Hematopoietic multipotent progenitor cell treated with erythropoietin and hydrocortisone succinate and interleukin-3 and kit ligand, for 8 days (in vitro differentiated cells): ENCODE results near the gene NOL4L.
A peak's percentile ranks its signal among the peaks of the same experiment; 100 is the strongest.
"Not testable (repeated sequence)": the region's sequence is repeated elsewhere in the genome, so short reads cannot be mapped to it uniquely, and the experiment has no call there.

Experiments
- DNase-seq: peaks from one replicate; pipeline ENCODE4 v3.0.0-alpha.2; 2015

The NOL4L gene

DNA sequence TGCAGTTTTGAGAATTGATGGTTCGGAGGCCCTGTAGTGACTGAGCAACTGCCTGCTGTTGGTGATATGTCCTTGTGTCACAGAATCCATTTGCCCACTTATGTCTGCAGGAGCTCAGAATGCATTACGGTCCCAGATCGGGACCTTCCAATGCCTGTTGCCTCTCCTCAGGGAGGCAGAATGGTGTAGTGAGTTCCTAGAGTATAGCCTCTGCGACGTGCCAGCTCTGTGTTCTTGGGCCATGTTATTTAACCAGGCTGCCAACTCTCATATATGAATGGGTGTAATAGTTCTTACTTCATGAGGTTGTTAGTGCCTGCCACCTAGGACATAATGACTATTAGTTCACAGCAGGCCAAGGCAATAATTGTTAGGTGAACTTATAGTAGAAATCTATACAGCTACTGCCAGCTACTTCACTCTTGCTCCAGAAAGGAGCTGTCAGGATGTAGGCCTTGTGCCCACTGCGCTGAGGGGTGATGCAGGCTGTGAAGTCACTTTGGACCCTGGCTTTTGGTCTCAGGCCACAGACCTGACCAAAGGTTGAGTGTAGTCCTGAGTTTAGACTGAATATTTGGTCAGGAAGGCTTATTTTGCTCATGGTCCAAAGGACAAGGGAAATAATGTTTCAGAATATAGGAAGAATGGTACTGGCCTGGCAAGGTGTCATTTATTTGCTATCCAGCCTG lies 144.9 kb downstream of the NOL4L start:
- no peak for DNase-seq

DNA sequence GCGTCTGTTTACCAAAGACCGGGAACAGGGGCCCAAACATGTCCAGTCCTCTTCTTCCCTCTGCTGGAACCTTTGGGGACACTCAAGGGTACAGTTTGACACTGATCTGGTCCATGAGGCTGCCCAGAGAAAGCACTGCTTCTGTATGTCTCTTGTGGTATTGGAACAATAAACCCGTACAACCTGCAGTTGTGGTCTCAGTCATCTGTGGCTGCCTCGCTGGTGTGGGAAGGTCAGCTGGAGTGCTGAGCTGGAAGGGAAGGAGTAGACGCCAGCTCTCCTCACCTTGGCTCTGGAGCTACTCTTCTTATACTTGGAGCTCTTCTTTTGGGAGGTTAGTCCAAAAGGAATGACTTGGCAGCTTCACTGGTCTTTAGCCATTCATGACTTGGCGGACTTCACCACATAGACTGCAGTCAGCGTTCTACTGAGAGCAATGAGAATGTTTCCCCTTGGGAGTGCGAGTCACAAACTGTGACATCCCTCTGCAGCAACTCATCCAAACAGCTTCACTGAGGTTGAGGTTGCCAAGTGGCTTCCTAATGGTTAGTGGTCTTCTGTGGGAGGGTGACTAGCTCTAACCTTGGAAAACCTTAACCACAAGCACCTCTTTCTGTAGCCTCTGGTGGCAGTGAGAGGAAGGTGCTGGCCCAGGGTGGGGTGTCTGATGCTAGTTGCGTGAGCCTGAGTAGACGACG lies 145.9 kb downstream of the NOL4L start:
- peak; percentile 28 for DNase-seq

DNA sequence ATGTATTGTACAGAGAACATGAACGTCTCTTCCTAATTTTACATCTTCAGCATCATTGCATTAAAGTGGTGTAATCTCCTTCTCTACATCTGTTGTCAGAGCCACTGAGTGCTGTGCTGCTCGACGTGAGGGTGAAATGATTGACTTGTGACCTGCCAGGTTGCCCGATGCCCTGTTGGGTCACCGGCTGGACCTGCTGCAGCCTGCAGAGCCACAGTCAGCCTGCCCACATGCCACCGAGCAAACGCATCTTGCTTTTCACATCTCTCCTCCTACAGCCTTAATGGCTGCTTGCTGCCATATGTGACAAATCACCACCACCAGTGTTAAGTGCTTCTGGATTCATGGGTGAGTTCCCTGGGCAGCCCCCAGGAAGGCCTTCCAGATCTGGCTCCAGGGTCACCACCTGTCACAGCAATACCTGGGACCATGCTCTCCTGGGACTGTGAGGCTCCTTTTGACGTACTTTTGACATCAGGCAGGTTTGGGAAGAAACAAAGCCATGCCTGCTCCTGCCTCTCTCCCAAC lies 146.7 kb downstream of the NOL4L start:
- DNase-seq, result no peak

DNA sequence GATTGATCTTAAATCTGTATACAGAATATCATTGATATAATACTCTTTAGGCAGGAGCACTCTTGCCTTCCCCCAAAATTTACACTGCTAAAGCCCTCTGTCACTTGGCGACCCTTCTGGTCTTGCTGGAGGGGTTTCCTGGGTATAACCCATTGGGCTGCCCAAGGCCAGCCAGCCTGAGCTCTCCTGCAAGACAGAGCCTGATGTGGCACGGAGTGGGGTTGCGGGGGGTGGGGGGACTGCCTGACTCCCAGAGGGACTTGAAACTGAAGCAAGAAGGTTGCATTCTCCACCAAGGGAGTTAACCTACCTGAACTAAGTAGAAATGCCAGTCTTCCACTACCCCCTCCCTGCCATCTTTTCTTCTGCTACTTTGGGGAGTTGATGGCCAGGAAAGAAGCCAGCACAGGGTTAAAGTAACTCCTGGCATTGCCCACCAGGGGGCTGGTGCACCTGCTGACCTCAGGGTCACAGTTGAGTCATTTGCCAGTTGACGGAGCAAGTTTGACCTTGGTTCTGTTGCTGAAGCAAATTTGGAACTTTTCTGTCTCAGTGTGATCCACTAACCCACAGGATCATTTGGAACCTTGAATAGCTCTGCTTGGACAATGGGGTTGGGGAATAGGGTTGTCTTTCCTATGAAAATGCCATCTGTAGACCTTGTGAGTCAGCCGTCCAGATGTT lies 147.6 kb downstream of the NOL4L start:
- DNase-seq, result peak; percentile 33

DNA sequence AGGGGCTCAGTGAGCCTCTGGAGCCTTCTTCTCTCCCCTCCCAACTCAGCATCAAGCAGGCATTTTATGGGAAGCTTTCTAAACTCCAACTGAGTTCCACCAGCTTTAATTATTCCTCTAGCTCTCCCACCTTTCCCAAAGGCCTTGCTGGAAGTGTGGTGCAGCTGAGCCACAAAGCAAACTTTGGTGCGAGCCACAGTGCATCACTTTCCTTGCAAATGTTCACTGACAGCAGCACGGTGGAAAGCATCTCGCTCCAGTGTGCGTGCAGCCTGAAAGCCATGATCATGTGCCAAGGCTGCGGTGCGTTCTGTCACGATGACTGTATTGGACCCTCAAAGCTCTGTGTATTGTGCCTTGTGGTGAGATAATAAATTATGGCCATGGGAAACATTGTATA lies 148.2 kb downstream of the NOL4L start:
- DNase-seq, result no peak

DNA sequence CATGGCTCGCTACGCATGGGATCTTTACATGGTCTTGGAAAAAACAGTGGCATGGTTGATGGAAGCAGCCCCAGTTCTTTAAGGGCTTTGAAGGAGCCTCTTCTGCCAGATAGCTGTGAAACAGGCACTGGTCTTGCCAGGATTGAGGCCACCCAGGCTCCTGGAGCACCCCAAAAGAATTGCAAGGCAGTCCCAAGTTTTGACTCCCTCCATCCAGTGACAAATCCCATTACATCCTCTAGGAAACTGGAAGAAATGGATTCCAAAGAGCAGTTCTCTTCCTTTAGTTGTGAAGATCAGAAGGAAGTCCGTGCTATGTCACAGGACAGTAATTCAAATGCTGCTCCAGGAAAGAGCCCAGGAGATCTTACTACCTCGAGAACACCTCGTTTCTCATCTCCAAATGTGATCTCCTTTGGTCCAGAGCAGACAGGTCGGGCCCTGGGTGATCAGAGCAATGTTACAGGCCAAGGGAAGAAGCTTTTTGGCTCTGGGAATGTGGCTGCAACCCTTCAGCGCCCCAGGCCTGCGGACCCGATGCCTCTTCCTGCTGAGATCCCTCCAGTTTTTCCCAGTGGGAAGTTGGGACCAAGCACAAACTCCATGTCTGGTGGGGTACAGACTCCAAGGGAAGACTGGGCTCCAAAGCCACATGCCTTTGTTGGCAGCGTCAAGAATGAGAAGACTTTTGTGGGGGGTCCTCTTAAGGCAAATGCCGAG lies 148.8 kb downstream of the NOL4L start:
- DNase-seq, result no peak

DNA sequence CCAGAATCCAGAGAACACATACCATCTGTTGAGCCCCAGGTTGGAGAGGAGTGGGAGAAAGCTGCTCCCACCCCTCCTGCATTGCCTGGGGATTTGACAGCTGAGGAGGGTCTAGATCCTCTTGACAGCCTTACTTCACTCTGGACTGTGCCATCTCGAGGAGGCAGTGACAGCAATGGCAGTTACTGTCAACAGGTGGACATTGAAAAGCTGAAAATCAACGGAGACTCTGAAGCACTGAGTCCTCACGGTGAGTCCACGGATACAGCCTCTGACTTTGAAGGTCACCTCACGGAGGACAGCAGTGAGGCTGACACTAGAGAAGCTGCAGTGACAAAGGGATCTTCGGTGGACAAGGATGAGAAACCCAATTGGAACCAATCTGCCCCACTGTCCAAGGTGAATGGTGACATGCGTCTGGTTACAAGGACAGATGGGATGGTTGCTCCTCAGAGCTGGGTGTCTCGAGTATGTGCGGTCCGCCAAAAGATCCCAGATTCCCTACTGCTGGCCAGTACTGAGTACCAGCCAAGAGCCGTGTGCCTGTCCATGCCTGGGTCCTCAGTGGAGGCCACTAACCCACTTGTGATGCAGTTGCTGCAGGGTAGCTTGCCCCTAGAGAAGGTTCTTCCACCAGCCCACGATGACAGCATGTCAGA lies 149.6 kb downstream of the NOL4L start:
- DNase-seq, result no peak

DNA sequence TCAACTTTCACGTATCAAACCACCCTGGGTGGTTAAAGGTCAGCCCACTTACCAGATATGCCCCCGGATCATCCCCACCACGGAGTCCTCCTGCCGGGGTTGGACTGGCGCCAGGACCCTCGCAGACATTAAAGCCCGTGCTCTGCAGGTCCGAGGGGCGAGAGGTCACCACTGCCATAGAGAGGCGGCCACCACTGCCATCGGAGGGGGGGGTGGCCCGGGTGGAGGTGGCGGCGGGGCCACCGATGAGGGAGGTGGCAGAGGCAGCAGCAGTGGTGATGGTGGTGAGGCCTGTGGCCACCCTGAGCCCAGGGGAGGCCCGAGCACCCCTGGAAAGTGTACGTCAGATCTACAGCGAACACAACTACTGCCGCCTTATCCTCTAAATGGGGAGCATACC lies 150.7 kb downstream of the NOL4L start:
- DNase-seq, result no peak

DNA sequence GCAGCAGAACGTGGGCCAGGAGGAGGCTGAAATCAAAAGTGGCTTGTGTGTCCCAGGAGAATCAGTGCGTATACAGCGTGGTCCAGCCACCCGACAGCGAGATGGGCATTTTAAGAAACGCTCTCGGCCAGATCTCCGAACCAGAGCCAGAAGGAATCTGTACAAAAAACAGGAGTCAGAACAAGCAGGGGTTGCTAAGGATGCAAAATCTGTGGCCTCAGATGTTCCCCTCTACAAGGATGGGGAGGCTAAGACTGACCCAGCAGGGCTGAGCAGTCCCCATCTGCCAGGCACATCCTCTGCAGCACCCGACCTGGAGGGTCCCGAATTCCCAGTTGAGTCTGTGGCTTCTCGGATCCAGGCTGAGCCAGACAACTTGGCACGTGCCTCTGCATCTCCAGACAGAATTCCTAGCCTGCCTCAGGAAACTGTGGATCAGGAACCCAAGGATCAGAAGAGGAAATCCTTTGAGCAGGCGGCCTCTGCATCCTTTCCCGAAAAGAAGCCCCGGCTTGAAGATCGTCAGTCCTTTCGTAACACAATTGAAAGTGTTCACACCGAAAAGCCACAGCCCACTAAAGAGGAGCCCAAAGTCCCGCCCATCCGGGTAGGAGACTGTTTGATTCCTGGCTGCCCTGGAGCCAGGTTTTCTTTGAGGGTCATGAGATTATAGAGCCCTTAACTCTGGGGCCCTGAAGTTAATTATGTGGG lies 151.7 kb downstream of the NOL4L start:
- DNase-seq, result no peak

DNA sequence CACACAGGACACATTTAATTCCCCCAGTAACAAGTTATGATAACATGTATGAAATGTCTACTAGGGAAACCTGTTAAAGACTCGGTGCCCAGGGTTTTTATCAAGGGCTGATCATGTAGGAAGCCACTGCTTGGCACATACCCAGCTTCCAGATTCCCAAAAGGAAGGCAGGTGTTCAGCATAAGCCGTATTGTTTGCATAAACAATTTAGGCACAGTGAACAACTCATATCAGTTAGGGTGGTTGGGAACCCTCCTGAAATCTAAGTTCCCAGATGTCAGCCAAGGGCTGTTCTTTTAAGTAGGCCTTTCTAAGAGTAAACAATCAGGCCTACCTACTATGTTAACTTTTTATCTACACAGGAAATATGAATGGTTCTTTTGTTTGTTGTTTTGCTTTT lies 152.9 kb downstream of the NOL4L start:
- DNase-seq, result no peak

DNA sequence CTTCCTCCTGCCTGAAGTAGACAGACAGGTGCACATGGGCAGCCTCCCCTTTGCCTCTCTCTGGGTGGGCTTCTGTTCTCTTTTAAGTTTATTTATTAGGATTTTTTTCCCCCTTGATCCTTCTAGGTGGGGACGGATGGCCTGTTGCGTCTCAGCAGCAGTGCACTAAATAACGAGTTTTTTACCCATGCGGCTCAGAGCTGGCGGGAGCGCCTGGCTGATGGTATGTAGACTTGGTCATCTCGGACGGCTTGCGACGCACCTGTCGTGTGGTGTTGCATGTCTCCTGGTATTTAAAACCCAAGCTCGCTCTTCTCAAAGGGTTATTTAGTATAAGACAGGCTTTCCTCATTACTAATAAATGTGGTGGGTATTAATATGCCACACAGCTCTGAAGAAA lies 153.7 kb downstream of the NOL4L start:
- DNase-seq, result no peak

DNA sequence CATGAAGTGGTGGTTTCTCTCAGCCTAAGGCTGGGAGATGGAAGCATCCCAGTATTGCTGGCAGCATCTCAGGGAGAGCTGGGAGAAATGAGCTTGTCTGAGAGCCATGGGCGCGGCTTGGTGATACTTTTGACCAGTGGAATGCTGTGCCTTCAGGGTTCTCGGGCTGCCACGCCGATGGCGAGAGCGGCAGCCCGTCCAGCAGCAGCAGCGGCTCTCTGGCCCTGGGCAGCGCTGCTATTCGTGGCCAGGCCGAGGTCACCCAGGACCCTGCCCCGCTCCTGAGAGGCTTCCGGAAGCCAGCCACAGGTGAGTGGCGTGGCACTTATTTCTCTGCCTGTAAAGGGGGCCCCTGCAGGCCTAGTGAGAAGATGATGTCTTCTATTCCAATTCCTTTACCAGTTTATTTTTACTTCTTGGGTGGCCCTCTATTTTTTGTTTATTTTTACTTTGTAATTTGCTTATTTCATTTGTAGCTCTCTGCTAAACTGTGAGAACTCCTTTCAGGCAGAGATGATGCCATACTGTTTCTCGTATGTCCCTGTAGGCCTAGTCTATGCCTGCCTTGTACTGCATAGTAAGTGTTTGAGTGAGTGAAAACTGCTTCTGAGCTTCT lies 155.3 kb downstream of the NOL4L start:
- no peak for DNase-seq

DNA sequence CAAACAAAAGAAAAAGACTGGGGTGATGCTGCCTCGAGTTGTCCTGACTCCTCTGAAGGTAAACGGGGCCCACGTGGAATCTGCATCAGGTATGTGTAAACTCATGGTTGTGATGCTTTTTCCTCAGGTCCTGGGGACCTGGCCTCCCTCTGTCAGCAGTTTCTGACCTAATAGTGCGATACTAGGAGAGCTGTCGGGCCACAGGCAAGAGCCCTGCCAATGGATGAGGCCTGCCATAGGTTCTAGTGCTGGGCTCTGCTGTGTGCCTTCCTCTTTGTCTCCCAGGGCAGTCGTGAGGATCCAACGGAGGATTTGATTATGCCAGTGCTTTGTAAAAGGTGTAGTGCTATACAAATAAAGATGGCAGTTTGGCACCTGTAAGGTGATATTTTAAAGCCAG lies 155.8 kb downstream of the NOL4L start:
- DNase-seq, result no peak

DNA sequence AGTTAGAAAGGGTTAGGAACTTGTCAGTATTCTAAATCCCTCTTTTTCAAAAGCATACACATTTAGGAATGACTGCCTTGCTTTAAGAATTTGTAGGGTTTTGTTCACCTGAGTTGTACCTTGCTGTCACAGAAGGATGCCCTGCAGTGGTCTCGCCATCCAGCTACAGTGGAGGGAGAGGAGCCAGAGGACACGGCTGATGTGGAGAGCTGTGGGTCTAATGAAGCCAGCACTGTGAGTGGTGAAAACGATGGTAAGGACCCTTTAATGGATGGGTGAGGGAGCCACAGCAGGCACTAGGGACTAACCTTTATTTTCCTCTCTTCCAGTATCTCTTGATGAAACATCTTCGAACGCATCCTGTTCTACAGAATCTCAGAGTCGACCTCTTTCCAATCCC lies 157.1 kb downstream of the NOL4L start:
- no peak for DNase-seq

DNA sequence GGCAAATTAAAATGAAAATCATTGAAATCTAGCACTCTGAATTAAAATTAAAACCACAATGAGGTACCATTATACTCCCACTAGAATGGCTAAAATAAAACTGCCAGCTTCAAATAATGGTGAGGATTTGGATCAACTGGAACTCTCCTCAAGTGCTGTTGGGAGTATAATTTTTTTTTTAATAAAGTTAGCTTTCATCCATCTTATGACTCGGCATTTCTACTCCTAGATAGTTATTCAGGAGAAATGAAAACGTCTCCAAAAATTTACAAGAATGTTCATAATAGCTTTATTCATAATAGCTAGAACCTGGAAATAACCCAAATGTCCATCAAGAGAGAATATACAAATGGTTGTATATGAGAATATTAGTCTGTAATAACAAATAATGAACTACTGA lies 163.8 kb downstream of the NOL4L start:
- no peak for DNase-seq

DNA sequence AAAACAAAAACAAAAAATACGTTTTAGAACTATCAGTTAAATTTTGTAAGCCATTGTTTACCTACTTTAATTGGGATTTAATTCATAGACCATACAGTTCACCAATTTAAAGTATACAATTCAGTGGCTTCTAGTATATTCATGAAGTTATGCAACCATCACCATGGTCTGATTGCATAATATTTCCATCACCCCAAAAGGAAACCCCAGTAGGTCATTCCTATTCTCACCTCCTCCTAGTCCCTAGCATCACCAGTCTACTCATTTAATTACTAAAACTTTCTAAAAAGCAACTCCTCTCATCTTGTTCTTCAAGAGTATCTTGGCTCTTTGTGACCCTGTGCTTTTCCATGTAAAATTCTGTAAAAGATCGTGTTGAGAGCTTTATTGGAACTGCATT lies 166.8 kb downstream of the NOL4L start:
- DNase-seq, result no peak

DNA sequence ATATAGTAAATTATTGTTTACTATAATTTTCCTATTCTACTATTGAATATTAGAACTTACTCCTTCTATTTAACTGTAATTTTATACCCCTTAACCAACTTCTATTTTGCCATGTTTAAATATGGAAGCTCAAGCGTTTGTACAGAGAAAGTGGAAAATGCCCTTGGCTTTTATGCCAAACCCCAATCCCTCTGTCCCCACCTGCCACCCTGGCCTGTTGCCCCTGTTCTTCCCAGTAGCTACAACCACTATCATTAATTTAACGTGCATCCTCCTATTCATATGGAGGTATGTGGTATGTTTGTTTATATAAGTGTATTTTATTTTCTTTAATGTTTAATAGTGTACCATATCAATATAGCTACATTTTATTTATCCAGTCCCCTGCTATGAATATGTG lies 168.9 kb downstream of the NOL4L start:
- no peak for DNase-seq

DNA sequence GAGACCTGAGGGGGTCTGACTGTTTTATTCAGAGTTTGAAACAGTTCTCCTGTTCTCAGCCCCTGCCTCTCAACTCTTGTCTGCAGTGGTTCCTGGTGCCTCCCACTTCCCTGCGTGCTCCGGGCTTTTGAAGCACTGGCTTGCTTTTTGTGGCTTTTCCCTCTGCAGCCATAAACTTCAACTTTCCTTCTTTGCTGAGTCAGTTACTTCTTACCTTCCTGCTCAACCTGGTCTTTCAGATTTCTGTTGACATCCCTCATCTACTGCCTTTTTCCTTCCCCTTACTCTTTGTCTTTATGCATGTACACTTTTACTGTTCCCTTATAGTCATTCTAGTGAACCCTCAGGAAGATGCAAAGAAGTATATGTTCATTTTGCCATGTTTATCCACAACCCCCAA lies 169.6 kb downstream of the NOL4L start:
- no peak for DNase-seq

DNA sequence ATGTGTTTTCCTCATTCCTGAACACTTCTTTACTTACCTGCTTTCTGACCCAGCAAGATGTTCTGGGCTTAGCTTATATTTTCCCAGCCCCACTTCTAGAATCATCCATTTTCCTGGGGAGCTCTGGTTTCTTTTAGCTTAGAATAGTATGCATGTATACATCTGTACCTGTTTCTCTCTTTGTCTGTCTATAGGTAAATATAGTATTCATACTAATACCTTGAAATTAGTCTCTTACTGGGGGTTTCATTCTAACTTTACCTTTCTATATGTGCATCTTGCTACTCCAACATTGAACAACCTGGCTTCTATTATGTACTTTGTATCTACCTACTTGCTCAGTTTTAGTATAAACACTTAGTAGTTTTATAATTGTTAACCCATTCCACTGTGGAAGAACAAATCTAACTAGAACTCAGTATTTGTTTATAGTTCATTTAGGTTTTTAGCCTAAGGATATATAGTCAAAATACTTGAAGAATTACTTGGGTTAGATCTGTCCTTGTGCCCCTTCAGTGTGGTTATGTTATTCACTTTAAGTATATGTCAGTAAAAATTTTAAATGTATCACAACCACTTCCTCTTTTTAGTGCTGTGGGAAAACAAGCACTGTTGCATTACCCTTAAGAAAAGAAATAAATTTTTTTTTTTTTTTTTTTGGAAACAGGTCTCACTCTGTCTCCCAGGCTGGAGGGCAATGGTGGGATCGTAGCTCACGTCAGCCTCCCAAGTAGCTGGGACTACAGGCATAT lies 173.0 kb downstream of the NOL4L start:
- no peak for DNase-seq

DNA sequence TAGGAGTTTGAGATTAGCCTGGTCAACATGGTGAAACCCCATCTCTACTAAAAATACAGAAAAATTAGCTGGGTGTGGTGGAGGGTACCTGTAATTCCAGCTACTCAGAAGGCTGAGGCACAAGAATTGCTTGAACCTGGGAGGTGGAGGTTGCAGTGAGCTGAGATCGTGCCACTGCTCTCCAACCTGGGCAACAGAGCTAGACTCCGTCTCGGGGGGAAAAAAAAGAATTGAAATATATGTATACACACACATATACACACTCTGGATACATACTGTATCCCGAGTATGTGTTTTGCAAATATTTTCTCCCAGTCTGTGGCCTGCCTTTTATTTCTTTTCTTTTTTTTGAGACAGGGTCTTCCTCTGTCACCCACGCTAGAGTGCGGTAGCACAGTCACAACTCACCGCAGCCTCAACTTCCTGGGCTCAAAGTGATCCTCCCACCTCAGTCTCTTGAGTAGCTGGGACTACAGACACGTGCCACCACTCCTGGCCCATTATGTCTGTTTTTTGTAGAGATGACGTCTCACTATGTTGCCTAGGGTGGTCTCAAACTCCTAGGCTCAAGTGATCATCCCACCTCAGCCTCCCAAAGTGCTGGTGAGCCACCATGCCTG lies 177.9 kb downstream of the NOL4L start:
- not testable (repeated sequence) for DNase-seq
